Activated naive CD4-positive, alpha-beta T cell treated with anti-CD3 and anti-CD28 coated beads, Interleukin-2, amount 50 U/mL, for 72 hours (primary cell): ENCODE data around the gene GPR137C. TPM values are rescaled to one million over a fixed set of nuclear protein-coding genes. Genes with fewer than 3 reads are reported as not detected.
A peak's percentile ranks its signal among the peaks of the same experiment; 100 is the strongest.

ENCODE experiments used
- ATAC-seq, 2 donors: fragments of 150-1000 bp; cut with Tn5 transposase; 2 replicates each; pipeline ENCODE4 v1.10.0; 2021; ENCODE audit warnings: mild to moderate bottlenecking in 2 of 2, moderate library complexity in 2 of 2
- DNase-seq, 2 donors: peaks; one replicate each; pipeline ENCODE4 v3.0.0; 2021 to 2022; ENCODE audit warnings: low spot score in 2 of 2
- H3K27ac Mint-ChIP-seq, 2 donors: one replicate each; pipeline ENCODE4 v1.8.0; 2022; ENCODE audit warnings: mild to moderate bottlenecking in 2 of 2, mixed read lengths in 2 of 2
- H3K36me3 Mint-ChIP-seq, 2 donors: one replicate each; pipeline ENCODE4 v1.8.0; 2022; ENCODE audit warnings: mixed read lengths in 2 of 2
- H3K9me3 Mint-ChIP-seq, 2 donors: one replicate each; pipeline ENCODE4 v1.8.0; 2022; ENCODE audit warnings: mixed read lengths in 2 of 2
- total RNA-seq, 2 donors: library from RNA; stranded (reverse); gene quantifications; one replicate each; pipeline ENCODE4 v1.2.3, GENCODE V29; 2022

GPR137C gene
- total RNA-seq, 2 donors from 2014 or later = 0.27 to 0.51 TPM

- H3K27ac Mint-ChIP-seq = no peak overlapping the region
- no peaks in the 10 kb centered on the region for H3K36me3 Mint-ChIP-seq
- H3K9me3 Mint-ChIP-seq = no peaks in the 10 kb centered on the region
- DNase-seq (no peak), ATAC-seq (no peak)
Measured at GRCh38 chr14:52618602-52619001, 66.0 kb downstream of the GPR137C start.

- Mint-ChIP-seq H3K36me3 (no peaks in the 10 kb centered on the region), H3K27ac (no peak overlapping the region)
- no peak for ATAC-seq
Measured at GRCh38 chr14:52619687-52620086, 67.1 kb downstream of the GPR137C start.

GRCh38 chr14:52640137-52640536, 87.5 kb downstream of the GPR137C start:
- H3K9me3 Mint-ChIP-seq = peaks cover 8 to 10% of the 10 kb centered on the region in 2 donors
- peaks cover 14 to 24% of the 10 kb centered on the region in 2 donors for H3K36me3 Mint-ChIP-seq
- H3K27ac Mint-ChIP-seq = peak overlapping the region; percentile 53 to 54
- DNase-seq (no peak), ATAC-seq (peak; percentile 82 to 94)

More at GRCh38 chr14:52619687-52620086, 67.1 kb downstream of the GPR137C start:
- no peak for DNase-seq
- no peaks in the 10 kb centered on the region for H3K9me3 Mint-ChIP-seq

GRCh38 chr14:52641745-52642144, 89.1 kb downstream of the GPR137C start:
- DNase-seq (no peak), ATAC-seq (no peak)
- peaks cover 8 to 10% of the 10 kb centered on the region in 2 donors for H3K9me3 Mint-ChIP-seq
- H3K27ac Mint-ChIP-seq = no peak overlapping the region
- peaks cover 19 to 34% of the 10 kb centered on the region in 2 donors for H3K36me3 Mint-ChIP-seq

GRCh38 chr14:52649511-52649910, 96.9 kb downstream of the GPR137C start:
- peaks cover 11 to 29% of the 10 kb centered on the region in 2 donors for H3K36me3 Mint-ChIP-seq
- ATAC-seq (no peak), DNase-seq (no peak)
- H3K27ac Mint-ChIP-seq = peak overlapping the region in 1 of 2 donors; percentile 57
- no peaks in the 10 kb centered on the region for H3K9me3 Mint-ChIP-seq

- DNase-seq (no peak), ATAC-seq (no peak)
- Mint-ChIP-seq H3K9me3 (no peaks in the 10 kb centered on the region), H3K27ac (no peak overlapping the region), H3K36me3 (peaks cover 11 to 28% of the 10 kb centered on the region in 2 donors)
Measured at GRCh38 chr14:52650774-52651173, 98.1 kb downstream of the GPR137C start.

GRCh38 chr14:52656905-52657304, 104.3 kb downstream of the GPR137C start:
- Mint-ChIP-seq H3K9me3 (no peaks in the 10 kb centered on the region), H3K36me3 (peaks cover 7 to 11% of the 10 kb centered on the region in 2 donors), H3K27ac (peak overlapping the region in 1 of 2 donors; percentile 81)
- ATAC-seq (no peak), DNase-seq (no peak)

GRCh38 chr14:52660325-52660724, 107.7 kb downstream of the GPR137C start:
- Mint-ChIP-seq H3K9me3 (no peaks in the 10 kb centered on the region), H3K36me3 (peaks cover 7 to 14% of the 10 kb centered on the region in 2 donors), H3K27ac (no peak overlapping the region)
- no peak for ATAC-seq
- no peak for DNase-seq

- no peaks in the 10 kb centered on the region for H3K9me3 Mint-ChIP-seq
- no peak for ATAC-seq
- peaks cover 7 to 19% of the 10 kb centered on the region in 2 donors for H3K36me3 Mint-ChIP-seq
- H3K27ac Mint-ChIP-seq = no peak overlapping the region
- no peak for DNase-seq
Measured at GRCh38 chr14:52660832-52661231, 108.2 kb downstream of the GPR137C start.

- Mint-ChIP-seq H3K9me3 (no peaks in the 10 kb centered on the region), H3K27ac (no peak overlapping the region), H3K36me3 (peaks cover 7 to 20% of the 10 kb centered on the region in 2 donors)
- ATAC-seq = peak in 1 of 2 donors; percentile 53
- no peak for DNase-seq
Measured at GRCh38 chr14:52661314-52661713, 108.7 kb downstream of the GPR137C start.

GRCh38 chr14:52663850-52664249, 111.2 kb downstream of the GPR137C start:
- DNase-seq = no peak
- no peak for ATAC-seq
- Mint-ChIP-seq H3K9me3 (no peaks in the 10 kb centered on the region), H3K36me3 (peaks cover 8 to 23% of the 10 kb centered on the region in 2 donors), H3K27ac (no peak overlapping the region)

GRCh38 chr14:52678591-52678990, 126.0 kb downstream of the GPR137C start:
- DNase-seq (no peak), ATAC-seq (no peak)
- peaks cover 4 to 17% of the 10 kb centered on the region in 2 donors for H3K36me3 Mint-ChIP-seq
- H3K27ac Mint-ChIP-seq = peak overlapping the region in 1 of 2 donors; percentile 14
- no peaks in the 10 kb centered on the region for H3K9me3 Mint-ChIP-seq

GRCh38 chr14:52683985-52684520, 131.4 kb downstream of the GPR137C start:
- no peak for DNase-seq
- no peaks in the 10 kb centered on the region for H3K36me3 Mint-ChIP-seq
- no peaks in the 10 kb centered on the region for H3K9me3 Mint-ChIP-seq
- peak overlapping the region in 1 of 2 donors; percentile 66 for H3K27ac Mint-ChIP-seq
- ATAC-seq = no peak

GRCh38 chr14:52686176-52686575, 133.5 kb downstream of the GPR137C start:
- Mint-ChIP-seq H3K9me3 (no peaks in the 10 kb centered on the region), H3K27ac (peak overlapping the region in 1 of 2 donors; percentile 12)
- no peak for ATAC-seq

More at GRCh38 chr14:52686176-52686575, 133.5 kb downstream of the GPR137C start:
- H3K36me3 Mint-ChIP-seq = no peaks in the 10 kb centered on the region
- no peak for DNase-seq

Other genes with a start within 250 kb of the GPR137C start
- 1 to 10 TPM; 1.2 to 2.5 TPM for gene PTGER2, start 238.5 kb upstream of the GPR137C start, total RNA-seq
- gene TXNDC16, start 331 bp upstream of the GPR137C start, total RNA-seq = 10 to 100 TPM in 1 of 2 donors, 1 to 10 TPM in 1; 7.0 to 12.0 TPM
- 100 to 1,000 TPM in 1 of 2 donors, 10 to 100 TPM in 1; 95.7 to 205 TPM for gene ERO1A, start 142.7 kb downstream of the GPR137C start, total RNA-seq
- 100 to 1,000 TPM; 115 to 156 TPM for gene PSMC6, start 154.4 kb downstream of the GPR137C start, total RNA-seq
- 10 to 100 TPM; 12.8 to 20.9 TPM for gene STYX, start 177.3 kb downstream of the GPR137C start, total RNA-seq
- gene GNPNAT1, start 238.8 kb downstream of the GPR137C start, total RNA-seq = 10 to 100 TPM; 20.9 to 26.3 TPM